Dedifferentiated amniotic fluid mesenchymal stem cell (primary cell): ENCODE results near the gene KAT7.
A peak's percentile ranks its signal among the peaks of the same experiment; 100 is the strongest.

Experiments used
- DNase-seq: peaks from one replicate; pipeline ENCODE4 v3.0.0-alpha.2; 2016; ENCODE audit errors: extremely low spot score

Gene KAT7

GRCh38 chr17:49842846-49843245 lies 54.4 kb downstream of the KAT7 start:
- no peak for DNase-seq

GRCh38 chr17:49843774-49844350 lies 55.4 kb downstream of the KAT7 start:
- DNase-seq, result no peak

GRCh38 chr17:49845321-49845720 lies 56.8 kb downstream of the KAT7 start:
- no peak for DNase-seq

- no peak for DNase-seq
Measured at GRCh38 chr17:49846938-49847712, 58.6 kb downstream of the KAT7 start.

GRCh38 chr17:49848019-49848473 lies 59.6 kb downstream of the KAT7 start, which contains the start of gene TAC4:
Gene TAC4 (minus strand): TSS chr17:49848069. CDS start chr17:49848017, 52 bp downstream.
- no peak for DNase-seq

GRCh38 chr17:49848739-49849138 lies 60.3 kb downstream of the KAT7 start:
- DNase-seq, result no peak

GRCh38 chr17:49850218-49850610 lies 61.7 kb downstream of the KAT7 start:
- no peak for DNase-seq

- no peak for DNase-seq
Measured at GRCh38 chr17:49850772-49851386, 62.4 kb downstream of the KAT7 start.

- peak; percentile 40 for DNase-seq
Measured at GRCh38 chr17:49851387-49852291, 63.2 kb downstream of the KAT7 start.

GRCh38 chr17:49853470-49854015 lies 65.1 kb downstream of the KAT7 start:
- DNase-seq, result no peak

- no peak for DNase-seq
Measured at GRCh38 chr17:49854126-49854525, 65.6 kb downstream of the KAT7 start.

- DNase-seq, result no peak
Measured at GRCh38 chr17:49858796-49859195, 70.3 kb downstream of the KAT7 start.

GRCh38 chr17:49859991-49860953 lies 71.8 kb downstream of the KAT7 start:
- DNase-seq, result no peak

GRCh38 chr17:49861150-49861884 lies 72.8 kb downstream of the KAT7 start:
- peak; percentile 26 for DNase-seq

GRCh38 chr17:49862781-49863331 lies 74.4 kb downstream of the KAT7 start:
- DNase-seq, result no peak

- no peak for DNase-seq
Measured at GRCh38 chr17:49866019-49866380, 77.5 kb downstream of the KAT7 start.

GRCh38 chr17:49866882-49867413 lies 78.5 kb downstream of the KAT7 start:
- no peak for DNase-seq

- no peak for DNase-seq
Measured at GRCh38 chr17:49869038-49869374, 80.5 kb downstream of the KAT7 start.

GRCh38 chr17:49870298-49870697 lies 81.8 kb downstream of the KAT7 start:
- no peak for DNase-seq
